Myometrial cell (primary cell): ENCODE data around the gene FLG2. TPM values are rescaled to one million over a fixed set of nuclear protein-coding genes. Genes with fewer than 3 reads are reported as not detected.

Experiments used
- total RNA-seq: library from RNA; depleted of rRNA; stranded (reverse); fragments of >200 nt; gene quantifications from 2 replicates; pipeline ENCODE4 v1.2.3, GENCODE V29; 2015

Gene FLG2
- not detected in 2 replicates for total RNA-seq

GRCh38 chr1:152359906-152360305 is at the start of gene FLG2:
Gene FLG2, minus strand, starts transcription at chr1:152360006. Its CDS starts 1,122 bp downstream, at chr1:152358884.

DNA sequence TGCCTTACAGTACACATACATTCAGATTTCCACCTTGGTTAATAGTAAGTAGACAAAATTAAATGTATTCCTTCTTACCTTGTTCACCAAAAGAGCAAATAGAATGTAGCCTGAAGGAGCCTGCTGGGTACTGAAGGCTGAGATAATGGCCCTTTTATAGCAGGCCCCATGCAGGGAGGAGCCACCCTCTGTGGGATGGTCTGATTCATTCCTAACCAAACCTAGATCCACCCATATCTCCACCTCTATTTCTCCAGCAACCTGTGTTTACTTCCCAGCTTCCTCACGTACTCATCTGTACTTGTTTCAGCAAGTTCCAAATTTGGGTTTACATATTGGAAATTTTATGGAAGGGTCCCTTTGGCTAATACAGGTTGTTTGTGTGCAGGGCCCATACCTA is 34.7 kb downstream of the FLG2 start, which contains the start of gene FLG:
TSS of gene FLG (minus strand) at position 129 of the 400 bp plus-strand sequence. CDS start 9,783 bp downstream, outside the sequence.

Other genes starting within 250 kb of the FLG2 start
- gene TCHH, start 244.6 kb downstream of the FLG2 start, total RNA-seq, result under 0.01 TPM in 1 of 2 replicates, not detected in the other
- not detected in 2 replicates for gene RPTN, start 200.8 kb downstream of the FLG2 start, total RNA-seq
- not detected in 2 replicates for gene HRNR, start 135.8 kb downstream of the FLG2 start, total RNA-seq
- not detected in 2 replicates for gene FLG, start 34.8 kb downstream of the FLG2 start, total RNA-seq
- gene CRNN, start 54.3 kb upstream of the FLG2 start, total RNA-seq, result not detected in 2 replicates
- gene LCE5A, start 150.8 kb upstream of the FLG2 start, total RNA-seq, result not detected in 2 replicates
- not detected in 2 replicates for gene CRCT1, start 154.5 kb upstream of the FLG2 start, total RNA-seq
- gene LCE3E, start 206.8 kb upstream of the FLG2 start, total RNA-seq, result not detected in 2 replicates
- gene LCE3D, start 220.5 kb upstream of the FLG2 start, total RNA-seq, result not detected in 2 replicates
- gene LCE3C, start 240.2 kb upstream of the FLG2 start, total RNA-seq, result not detected in 2 replicates